Transverse colon (tissue), 4 donors: ENCODE data around the gene CANT1.

Source experiments
- CTCF ChIP-seq, 5 experiments: fragments of 200-600 bp in 3 of 5; fragments of 450-650 bp in 2 of 5; sonication (generic) in 3 of 5; IDR thresholded peaks; 1 replicate in 2 of 5; 2 replicates in 3 of 5; pipeline ENCODE4 v1.5.1; 2016 to 2017; ENCODE audit warnings: antibody characterized with exemption in 5 of 5, inconsistent platforms in 3 of 5, mild to moderate bottlenecking in 2 of 5, moderate library complexity in 1 of 5
- POLR2A ChIP-seq: fragments of 450-650 bp; IDR thresholded peaks from one replicate; pipeline ENCODE4 v1.6.1; 2016; ENCODE audit warnings: antibody characterized with exemption, mild to moderate bottlenecking, moderate library complexity
- POLR2AphosphoS5 ChIP-seq, 3 donors: sonication (generic); formaldehyde crosslinking; IDR thresholded peaks; one replicate each; pipeline ENCODE4 v1.6.1; 2016; ENCODE audit warnings: antibody characterized with exemption in 3 of 3

GRCh38 chr17:79006794-79007503 lies 2.6 kb downstream of the CANT1 start:
- TF ChIP-seq POLR2A (no peak), CTCF (IDR thresholded peaks at IDR 0.05) (no peak), POLR2AphosphoS5 (IDR thresholded peaks at IDR 0.05) (no peak)
